NCI-H2081 (cell line): ENCODE results near the gene PLA2G2C.

ENCODE experiments used
- DNase-seq, 2 experiments: peaks; one replicate each; lab custom pipeline; 2025; lab: John Stamatoyannopoulos, UW

The PLA2G2C gene

GRCh38 chr1:20152599-20152930 lies 33.8 kb downstream of the PLA2G2C start:
- no peak for DNase-seq

- DNase-seq = peak; percentile 56 to 65
These were observed 34.3 kb downstream of the PLA2G2C start for GRCh38 chr1:20151906-20152598.

DNA sequence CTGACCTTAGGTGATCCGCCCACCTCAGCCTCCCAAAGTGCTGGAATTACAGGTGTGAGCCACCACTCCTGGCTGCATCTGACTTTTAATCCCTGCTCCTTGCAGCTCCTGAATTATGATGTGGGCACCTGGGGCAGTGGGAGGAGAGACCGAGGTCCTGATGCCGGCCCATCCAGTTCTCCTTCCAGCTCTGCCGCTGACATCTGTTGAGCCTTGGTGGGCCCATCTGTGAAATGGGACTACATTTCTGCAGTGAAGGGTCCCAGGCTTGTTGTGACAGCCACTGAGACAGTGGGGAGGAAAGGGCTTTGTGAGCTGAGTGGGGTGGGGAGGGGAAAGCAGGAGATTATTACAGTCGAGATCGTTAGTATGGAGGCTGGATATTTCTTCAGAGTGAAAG lies 35.3 kb downstream of the PLA2G2C start:
- DNase-seq = no peak

GRCh38 chr1:20150326-20150705 lies 36.0 kb downstream of the PLA2G2C start:
- no peak for DNase-seq

GRCh38 chr1:20149601-20150325 lies 36.6 kb downstream of the PLA2G2C start:
- DNase-seq = no peak

DNA sequence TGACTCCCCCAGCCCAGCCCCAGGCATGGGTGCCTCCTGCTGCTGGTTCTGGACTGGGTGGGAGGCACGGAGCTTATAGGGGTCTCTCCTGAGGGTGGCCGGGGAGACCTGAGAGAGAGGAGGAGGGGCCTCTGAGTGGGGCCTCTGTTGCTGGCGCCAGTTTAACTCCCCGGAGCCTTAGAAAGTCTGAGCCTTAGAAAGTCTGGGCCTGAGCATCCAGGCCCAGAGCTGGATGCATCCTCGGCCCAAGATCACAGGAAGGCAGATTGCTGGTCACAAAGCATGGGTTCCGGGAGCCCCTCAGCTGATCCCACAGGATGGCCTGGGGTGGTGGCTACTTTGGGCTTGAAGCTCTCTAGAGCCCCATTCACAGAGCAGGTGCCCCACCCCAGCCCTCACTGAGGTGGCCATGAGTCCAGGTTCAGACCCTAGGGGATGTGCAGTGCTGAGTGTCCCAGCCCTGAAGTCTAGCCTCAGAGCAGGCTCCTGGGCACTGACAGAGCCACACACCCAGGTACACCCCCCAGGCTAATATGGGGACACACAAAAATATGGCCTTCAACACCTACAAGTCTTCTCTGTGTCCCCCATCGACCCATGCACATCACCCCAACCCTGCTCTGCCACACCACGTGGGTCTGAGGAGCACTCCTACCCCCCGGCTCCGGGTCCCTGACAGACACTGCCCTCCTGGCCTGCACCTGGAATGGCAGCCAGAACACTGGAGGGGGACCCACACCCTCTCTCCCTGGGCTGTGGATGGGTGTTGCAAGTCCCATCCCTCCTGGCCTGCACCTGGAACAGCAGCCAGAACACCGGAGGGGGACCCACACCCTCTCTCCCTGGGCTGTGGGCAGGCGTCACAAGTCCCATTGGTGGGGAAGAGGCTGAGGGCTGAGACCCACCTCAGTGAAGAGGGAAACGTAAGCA lies 37.5 kb downstream of the PLA2G2C start:
- no peak for DNase-seq

DNA sequence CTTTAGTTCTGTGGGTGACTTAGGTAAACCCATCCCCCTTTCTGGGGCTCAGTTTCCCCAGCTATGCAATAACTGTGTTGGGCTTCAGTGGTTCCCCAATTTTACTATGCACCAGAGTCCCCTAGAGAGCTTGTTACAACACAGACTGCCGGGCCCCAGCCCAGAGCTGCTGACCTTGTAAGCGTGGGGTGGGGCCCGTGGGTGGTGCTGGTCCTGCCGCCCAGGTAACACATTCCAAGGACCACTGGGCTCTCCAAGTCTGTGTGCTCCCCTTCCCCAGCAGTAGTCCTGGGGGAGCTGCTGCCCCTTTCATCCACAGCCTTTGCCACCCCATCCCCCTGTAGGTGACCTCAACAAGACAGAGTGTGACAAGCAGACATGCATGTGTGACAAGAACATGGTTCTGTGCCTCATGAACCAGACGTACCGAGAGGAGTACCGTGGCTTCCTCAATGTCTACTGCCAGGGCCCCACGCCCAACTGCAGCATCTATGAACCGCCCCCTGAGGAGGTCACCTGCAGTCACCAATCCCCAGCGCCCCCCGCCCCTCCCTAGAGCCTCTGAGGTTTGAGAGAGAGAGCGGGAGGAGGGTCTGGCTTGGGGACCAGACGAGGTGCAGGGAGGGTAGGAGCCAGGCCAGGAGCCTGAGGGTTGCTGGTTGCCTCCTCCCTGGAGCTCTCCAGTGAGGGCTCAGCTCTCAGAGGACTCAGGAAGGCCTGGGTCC lies 38.3 kb downstream of the PLA2G2C start:
- no peak for DNase-seq

DNA sequence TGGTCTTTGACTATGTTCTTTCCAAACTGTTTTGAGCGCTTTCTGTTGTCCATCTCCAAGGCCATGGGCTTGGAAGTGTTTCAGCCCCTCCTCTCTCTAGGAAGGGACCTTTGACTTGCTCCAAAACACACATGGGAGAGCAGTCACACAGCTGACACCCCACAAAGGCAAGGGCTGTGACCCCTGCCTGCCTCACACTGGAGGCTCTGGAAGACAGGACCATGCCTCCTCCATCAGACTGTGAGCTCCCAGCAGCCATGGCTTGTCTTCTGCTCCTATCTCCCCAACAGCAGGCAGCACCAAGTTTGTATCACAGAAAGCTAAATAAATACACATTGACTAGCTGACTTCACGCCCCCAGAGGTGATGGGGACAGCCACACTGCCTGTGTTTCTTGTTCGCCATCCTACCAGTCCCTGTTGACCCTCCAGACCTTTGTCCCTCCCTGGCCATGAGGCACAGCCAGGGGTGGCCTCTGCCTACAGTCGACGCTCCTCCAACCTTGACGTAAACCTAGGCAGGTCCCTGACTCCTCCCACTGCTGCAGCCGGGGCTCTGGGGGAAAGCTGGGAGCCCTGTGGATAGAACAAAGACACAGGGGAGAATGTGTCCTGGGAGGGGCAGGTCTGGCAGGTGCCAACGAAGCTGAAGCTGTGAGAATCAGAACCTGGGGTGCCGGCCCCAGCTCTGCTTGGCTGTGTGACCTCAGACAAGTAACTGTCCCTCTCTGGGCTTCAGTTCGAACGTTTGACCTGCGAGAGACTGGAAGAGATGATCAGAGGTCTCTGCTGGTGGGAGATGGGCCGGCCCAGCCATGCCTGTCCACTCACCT lies 42.4 kb downstream of the PLA2G2C start:
- DNase-seq = no peak

- DNase-seq = no peak
These were observed 43.0 kb downstream of the PLA2G2C start for GRCh38 chr1:20143318-20143717.

- DNase-seq = no peak
These were observed 44.2 kb downstream of the PLA2G2C start for GRCh38 chr1:20142001-20142710.

GRCh38 chr1:20141466-20141865 lies 44.9 kb downstream of the PLA2G2C start:
- DNase-seq = no peak

GRCh38 chr1:20141001-20141400 lies 45.3 kb downstream of the PLA2G2C start:
- no peak for DNase-seq

- no peak for DNase-seq
These were observed 46.3 kb downstream of the PLA2G2C start for GRCh38 chr1:20139776-20140612.

GRCh38 chr1:20138961-20139550 lies 47.3 kb downstream of the PLA2G2C start, which contains the start of gene PLA2G2F:
PLA2G2F (plus strand) TSS chr1:20139323; CDS start chr1:20139428, 105 bp downstream.
- no peak for DNase-seq

DNA sequence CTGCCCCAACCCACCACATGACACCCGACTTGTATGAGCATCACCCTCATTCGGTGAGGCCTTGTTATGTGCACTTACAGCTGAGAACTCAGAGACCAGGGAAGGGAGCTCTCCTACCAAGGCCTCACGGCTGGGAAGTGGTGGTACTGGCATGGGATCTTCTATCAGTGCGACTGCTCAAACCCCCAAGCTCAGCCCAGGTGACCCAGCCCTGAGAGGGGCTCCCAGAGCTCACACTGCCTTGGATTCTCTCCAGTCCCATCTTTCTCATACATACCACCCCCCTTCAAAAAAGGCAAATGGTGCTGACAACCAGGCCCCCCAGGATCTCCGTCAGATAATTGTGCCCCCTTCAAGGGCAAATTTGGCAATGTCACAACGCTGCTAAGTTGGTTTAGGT lies 48.0 kb downstream of the PLA2G2C start:
- DNase-seq = no peak

DNA sequence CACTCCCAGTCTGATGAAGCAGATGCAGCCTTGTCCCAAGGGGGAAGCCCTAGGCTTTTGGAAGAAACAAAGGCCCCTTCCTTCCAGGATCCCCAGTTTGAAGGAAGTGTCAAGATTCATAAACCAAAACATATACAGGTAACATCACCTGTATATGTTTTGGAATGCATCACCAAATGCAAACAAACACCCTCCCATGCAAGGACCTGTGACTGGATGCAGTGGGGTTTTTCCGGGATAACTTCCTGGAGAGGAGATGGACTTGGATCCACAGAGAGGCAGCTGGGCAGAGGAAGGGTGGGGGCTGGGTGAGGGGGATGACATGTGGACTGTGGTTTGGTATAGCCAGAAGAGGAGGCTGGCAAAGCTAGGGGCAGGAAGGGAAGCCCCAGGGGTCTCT lies 48.7 kb downstream of the PLA2G2C start:
- no peak for DNase-seq

DNA sequence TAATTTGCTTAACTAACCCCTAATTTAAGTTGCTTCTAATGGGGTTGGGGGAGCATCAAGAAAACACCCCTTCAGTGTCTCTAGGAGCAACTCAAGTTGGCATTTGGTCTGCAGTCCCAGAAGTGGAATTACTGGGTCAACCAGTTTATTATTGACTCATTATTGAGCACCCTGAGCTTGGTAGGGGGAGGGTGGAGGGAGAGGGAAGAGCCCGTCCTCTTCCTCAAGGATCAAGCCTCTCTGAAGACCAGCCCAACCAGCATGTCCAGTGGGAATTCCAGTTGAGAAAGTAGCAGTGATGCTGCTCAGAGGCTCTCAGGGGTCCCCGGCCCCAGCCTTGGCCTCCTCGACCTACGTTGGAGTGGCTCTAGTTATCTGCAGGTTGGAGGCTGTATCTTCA lies 49.3 kb downstream of the PLA2G2C start:
- no peak for DNase-seq

DNA sequence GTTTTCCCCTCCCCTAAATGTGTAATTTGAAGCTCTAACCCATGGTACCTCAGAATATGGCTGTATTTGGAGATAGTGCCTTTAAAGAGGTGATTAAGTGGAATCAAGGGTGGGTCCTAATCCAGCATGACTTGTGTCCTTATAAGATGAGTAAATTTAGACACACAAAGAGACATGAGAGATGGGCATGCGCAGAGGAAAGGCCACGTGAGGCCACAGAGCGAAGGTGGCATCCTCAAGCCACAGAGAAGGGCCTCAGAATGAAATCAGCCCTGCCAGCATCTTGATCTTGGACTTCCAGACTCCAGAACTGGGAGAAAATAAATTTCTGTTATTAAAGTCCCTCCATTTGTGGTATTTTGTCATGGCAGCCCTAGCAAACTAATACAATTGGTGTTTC lies 50.1 kb downstream of the PLA2G2C start:
- DNase-seq = no peak

- no peak for DNase-seq
These were observed 51.3 kb downstream of the PLA2G2C start for GRCh38 chr1:20134995-20135394.
